ENCODE data around the gene PROK1.

PROK1 gene

GRCh38 chr1:110466646-110467280 is 15.8 kb downstream of the PROK1 start:
- DNase-seq: no peak

- DNase-seq: no peak
Measured at GRCh38 chr1:110471131-110471530, 20.2 kb downstream of the PROK1 start.

- no peak for DNase-seq
Measured at GRCh38 chr1:110472546-110472945, 21.6 kb downstream of the PROK1 start.

GRCh38 chr1:110474444-110474843 is 23.5 kb downstream of the PROK1 start:
- DNase-seq: no peak

- DNase-seq: no peak
Measured at GRCh38 chr1:110475362-110476027, 24.5 kb downstream of the PROK1 start.

- no peak for DNase-seq
Measured at GRCh38 chr1:110476028-110476765, 25.2 kb downstream of the PROK1 start.

- peak; percentile 30 for DNase-seq
Measured at GRCh38 chr1:110477041-110477440, 26.1 kb downstream of the PROK1 start.

- DNase-seq: no peak
Measured at GRCh38 chr1:110477445-110477957, 26.6 kb downstream of the PROK1 start.

GRCh38 chr1:110477967-110478640 is 27.2 kb downstream of the PROK1 start:
- no peak for DNase-seq

- no peak for DNase-seq
Measured at GRCh38 chr1:110478886-110479285, 27.9 kb downstream of the PROK1 start.

GRCh38 chr1:110480356-110481096 is 29.6 kb downstream of the PROK1 start:
- no peak for DNase-seq

- no peak for DNase-seq
Measured at GRCh38 chr1:110481968-110482623, 31.1 kb downstream of the PROK1 start.

GRCh38 chr1:110482662-110483307 is 31.8 kb downstream of the PROK1 start:
- no peak for DNase-seq

GRCh38 chr1:110483308-110483685 is 32.3 kb downstream of the PROK1 start:
- DNase-seq: no peak

- no peak for DNase-seq
Measured at GRCh38 chr1:110484801-110485200, 33.9 kb downstream of the PROK1 start.

GRCh38 chr1:110485725-110486124 is 34.8 kb downstream of the PROK1 start:
- DNase-seq: no peak

GRCh38 chr1:110487726-110488125 is 36.8 kb downstream of the PROK1 start:
- DNase-seq: no peak

GRCh38 chr1:110488161-110488560 is 37.2 kb downstream of the PROK1 start:
- no peak for DNase-seq

GRCh38 chr1:110488867-110489266 is 37.9 kb downstream of the PROK1 start:
- no peak for DNase-seq

- DNase-seq: no peak
Measured at GRCh38 chr1:110489406-110489805, 38.5 kb downstream of the PROK1 start.

GRCh38 chr1:110489973-110490542 is 39.1 kb downstream of the PROK1 start:
- DNase-seq: no peak

Measured in fibroblast of skin of abdomen (primary cell).